Neural cell (in vitro differentiated cells): ENCODE data around the gene SMARCAD1. TPM values are rescaled to one million over a fixed set of nuclear protein-coding genes. Genes with fewer than 3 reads are reported as not detected.

Source experiments
- H2AFZ ChIP-seq: fragments of 200-600, 300-800 bp; sonication (generic), shearing (Covaris generic); 2 replicates; pipeline ENCODE4 v1.6.0; 2014; ENCODE audit warnings: low read depth, mild to moderate bottlenecking, antibody characterized with exemption, low read length, moderate library complexity
- H3F3A ChIP-seq: fragments of 200-600 bp; shearing (Covaris generic); 2 replicates; pipeline ENCODE4 v1.6.1; 2016; ENCODE audit warnings: mild to moderate bottlenecking, moderate library complexity, mixed read lengths, antibody characterized with exemption, low read length; ENCODE audit not compliant: insufficient read depth, poor library complexity, severe bottlenecking
- H3K27ac ChIP-seq: fragments of 200-600, 300-800 bp; sonication (generic), shearing (Covaris generic); 2 replicates; pipeline ENCODE4 v1.5.1; 2014; ENCODE audit warnings: mild to moderate bottlenecking, low read length, moderate library complexity
- H3K27me3 ChIP-seq: fragments of 300-800, 200-600 bp; sonication (generic), shearing (Covaris generic); 2 replicates; pipeline ENCODE4 v1.6.0; 2014; ENCODE audit warnings: mild to moderate bottlenecking, low read depth, low read length, moderate library complexity; ENCODE audit not compliant: insufficient read depth
- H3K36me3 ChIP-seq: fragments of 300-800, 200-600 bp; sonication (generic), shearing (Covaris generic); 2 replicates; pipeline ENCODE4 v1.5.1; 2014; ENCODE audit warnings: mild to moderate bottlenecking, antibody characterized with exemption, low read length, moderate library complexity; ENCODE audit not compliant: insufficient read depth
- H3K4me2 ChIP-seq: fragments of 300-800, 200-600 bp; sonication (generic), shearing (Covaris generic); 2 replicates; pipeline ENCODE4 v1.6.0; 2014; ENCODE audit warnings: mild to moderate bottlenecking, low read length
- H3K4me3 ChIP-seq: fragments of 300-800, 200-600 bp; sonication (generic), shearing (Covaris generic); 2 replicates; pipeline ENCODE4 v1.5.1; 2014; ENCODE audit warnings: mild to moderate bottlenecking, low read length, moderate library complexity
- H3K79me2 ChIP-seq: fragments of 200-600 bp; shearing (Covaris generic); replicated peaks from 2 replicates; pipeline ENCODE4 v1.6.0; 2014; ENCODE audit warnings: mild to moderate bottlenecking, low read length, moderate library complexity; ENCODE audit not compliant: insufficient read depth
- H3K9ac ChIP-seq: fragments of 300-800, 200-600 bp; sonication (generic), shearing (Covaris generic); 2 replicates; pipeline ENCODE4 v1.6.1; 2016; ENCODE audit warnings: mild to moderate bottlenecking, low read length, mixed read lengths
- H3K9me2 ChIP-seq: fragments of 200-600 bp; shearing (Covaris generic); 2 replicates; pipeline ENCODE4 v1.6.1; 2016; ENCODE audit warnings: mild to moderate bottlenecking, low read length, mixed read lengths; ENCODE audit not compliant: insufficient read depth
- H3K9me3 ChIP-seq: fragments of 200-600, 300-800 bp; sonication (generic), shearing (Covaris generic); 2 replicates; pipeline ENCODE4 v1.6.1; 2016; ENCODE audit warnings: mild to moderate bottlenecking, mixed run types, low read length, moderate library complexity, mixed read lengths
- H4K20me1 ChIP-seq: fragments of 200-600 bp; shearing (Covaris generic); 2 replicates; pipeline ENCODE4 v1.6.1; 2016; ENCODE audit warnings: mild to moderate bottlenecking, mixed run types; ENCODE audit not compliant: insufficient read depth
- CTCF ChIP-seq: fragments of 450-650 bp; IDR thresholded peaks from 2 replicates; pipeline ENCODE4 v1.5.1; 2014; ENCODE audit warnings: antibody characterized with exemption, mild to moderate bottlenecking, moderate library complexity; ENCODE audit not compliant: poor library complexity, severe bottlenecking
- EP300 ChIP-seq: fragments of 450-650 bp; conservative IDR thresholded peaks from 2 replicates; pipeline ENCODE4 v1.6.1; 2014; ENCODE audit warnings: antibody characterized with exemption, mild to moderate bottlenecking, moderate library complexity; ENCODE audit not compliant: poor library complexity, severe bottlenecking
- EZH2 ChIP-seq: fragments of 200-600, 300-800 bp; shearing (Covaris generic), sonication (generic); IDR thresholded peaks from 2 replicates; pipeline ENCODE4 v1.6.1; 2014; ENCODE audit warnings: antibody characterized with exemption, low read length, borderline replicate concordance, mild to moderate bottlenecking; ENCODE audit not compliant: insufficient read depth, poor library complexity, severe bottlenecking
- MXI1 ChIP-seq: fragments of 450-650 bp; conservative IDR thresholded peaks from 2 replicates; pipeline ENCODE4 v1.6.1; 2014; ENCODE audit warnings: antibody characterized with exemption, mild to moderate bottlenecking; ENCODE audit not compliant: poor library complexity, severe bottlenecking
- POLR2AphosphoS5 ChIP-seq: IDR thresholded peaks from 2 replicates; pipeline ENCODE4 v1.6.1; 2012
- RAD21 ChIP-seq: fragments of 450-650 bp; conservative IDR thresholded peaks from 2 replicates; pipeline ENCODE4 v1.6.1; 2014; ENCODE audit warnings: antibody characterized with exemption, mild to moderate bottlenecking, moderate library complexity
- REST ChIP-seq: IDR thresholded peaks from 2 replicates; pipeline ENCODE4 v1.6.1; 2012; ENCODE audit warnings: borderline replicate concordance
- SMC3 ChIP-seq: fragments of 450-650 bp; conservative IDR thresholded peaks from 2 replicates; pipeline ENCODE4 v1.6.1; 2014; ENCODE audit warnings: antibody characterized with exemption, mild to moderate bottlenecking, moderate library complexity; ENCODE audit not compliant: poor library complexity
- TAF1 ChIP-seq: IDR thresholded peaks from 2 replicates; pipeline ENCODE4 v1.6.1; 2012; ENCODE audit warnings: low read depth
- polyA plus RNA-seq: library from polyadenylated mRNA; depleted of rRNA; stranded (reverse); fragments of >200 nt; gene quantifications from 2 replicates; pipeline ENCODE4 v1.2.3, GENCODE V29; 2014

SMARCAD1 gene
- polyA plus RNA-seq, 1 donor from 2014 or later: 129 TPM

- no peak overlapping the region for H3K4me2 ChIP-seq
- no peaks in the 10 kb centered on the region for H3K27me3 ChIP-seq
- H3K9ac ChIP-seq: no peak overlapping the region
- peaks cover 25% of the 10 kb centered on the region for H3K36me3 ChIP-seq
- H3F3A ChIP-seq: no peaks in the 10 kb centered on the region
- H3K27ac ChIP-seq: no peak overlapping the region
- no peak for TF ChIP-seq SMC3
- no peak for TF ChIP-seq CTCF
- no peak for TF ChIP-seq RAD21
- no peak for TF ChIP-seq POLR2AphosphoS5
- no peak for TF ChIP-seq TAF1
- TF ChIP-seq EP300: no peak
- TF ChIP-seq REST: no peak
- no peak for TF ChIP-seq EZH2
- TF ChIP-seq MXI1: no peak
- H3K79me2 ChIP-seq: peaks cover 76% of the 10 kb centered on the region
- H3K9me3 ChIP-seq: no peaks in the 10 kb centered on the region
- H3K9me2 ChIP-seq: no peaks in the 10 kb centered on the region
- no peaks in the 10 kb centered on the region for H4K20me1 ChIP-seq
- H3K4me3 ChIP-seq: no peak overlapping the region
- H2AFZ ChIP-seq: no peak overlapping the region
Observed at GRCh38 chr4:94216394-94216793, 8.7 kb downstream of the SMARCAD1 start.

- Histone ChIP-seq H4K20me1 (no peaks in the 10 kb centered on the region), H3K9me3 (no peaks in the 10 kb centered on the region), H3K4me3 (no peak overlapping the region), H3K9ac (no peak overlapping the region), H3F3A (no peaks in the 10 kb centered on the region), H3K9me2 (no peaks in the 10 kb centered on the region), H3K36me3 (peaks cover 15% of the 10 kb centered on the region), H3K27ac (no peak overlapping the region), H2AFZ (no peak overlapping the region), H3K4me2 (no peak overlapping the region), H3K79me2 (peaks cover 74% of the 10 kb centered on the region), H3K27me3 (no peaks in the 10 kb centered on the region)
- TF ChIP-seq CTCF: no peak
- no peak for TF ChIP-seq MXI1
- no peak for TF ChIP-seq REST
- TF ChIP-seq EZH2: no peak
Observed at GRCh38 chr4:94219402-94219801, 11.7 kb downstream of the SMARCAD1 start.
